Measurements from ENCODE around the gene ATL3.
"Not testable (repeated sequence)": the region's sequence is repeated elsewhere in the genome, so short reads cannot be mapped to it uniquely, and the experiment has no call there.

ATL3 gene

GRCh38 chr11:63622323-63622722 is 48.9 kb downstream of the ATL3 start:
- in situ Hi-C loops (cut with MboI; ENCODE audit: low sequenced_read_pairs) = no loop called here

DNA sequence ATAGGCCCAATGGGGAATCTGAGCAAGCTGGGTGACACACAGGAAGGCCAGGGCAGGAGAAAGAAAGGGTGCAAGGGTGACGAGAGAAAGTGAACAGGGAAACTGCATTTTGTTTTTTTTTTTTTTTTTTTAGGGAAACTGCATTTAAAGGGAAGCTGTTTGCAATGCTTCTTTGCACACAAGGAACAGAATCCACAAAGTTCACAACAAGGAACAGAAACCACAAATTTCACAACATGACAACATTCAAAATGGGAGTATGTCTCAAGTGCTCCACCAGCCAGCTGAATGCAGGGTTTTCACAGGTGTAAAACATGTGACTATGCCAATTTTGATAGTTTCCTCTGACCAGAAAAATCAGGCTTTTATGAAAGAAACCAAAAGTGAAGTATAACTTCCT is 50.1 kb downstream of the ATL3 start:
- in situ Hi-C loops (cut with MboI; ENCODE audit: low sequenced_read_pairs) = no loop called here

DNA sequence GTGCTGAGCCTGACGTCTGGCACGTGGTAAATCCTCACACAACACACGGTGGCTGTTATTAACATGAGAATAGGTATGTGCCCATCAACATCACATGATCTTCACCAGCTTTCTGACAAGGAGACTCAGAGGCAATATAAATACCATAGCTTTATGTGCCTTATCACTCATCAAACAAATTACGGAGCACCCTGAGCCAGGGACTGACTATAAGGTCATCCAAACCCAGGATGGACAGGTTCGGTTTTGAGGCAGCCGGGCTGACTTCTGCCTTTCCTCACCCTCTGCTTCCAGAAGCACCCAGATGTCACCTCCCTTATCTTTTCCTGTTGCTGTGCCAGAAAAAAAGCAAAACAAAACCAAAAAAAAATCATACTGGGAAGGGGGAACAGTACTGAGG is 51.2 kb downstream of the ATL3 start:
- in situ Hi-C loops (cut with MboI; ENCODE audit: low sequenced_read_pairs) = no loop called here

- in situ Hi-C loops (cut with MboI; ENCODE audit: low sequenced_read_pairs) = not testable (repeated sequence)
These were observed 53.5 kb downstream of the ATL3 start for GRCh38 chr11:63617686-63618085.

- in situ Hi-C loops (cut with MboI; ENCODE audit: low sequenced_read_pairs) = no loop called here
These were observed 54.2 kb downstream of the ATL3 start for GRCh38 chr11:63616953-63617352.

DNA sequence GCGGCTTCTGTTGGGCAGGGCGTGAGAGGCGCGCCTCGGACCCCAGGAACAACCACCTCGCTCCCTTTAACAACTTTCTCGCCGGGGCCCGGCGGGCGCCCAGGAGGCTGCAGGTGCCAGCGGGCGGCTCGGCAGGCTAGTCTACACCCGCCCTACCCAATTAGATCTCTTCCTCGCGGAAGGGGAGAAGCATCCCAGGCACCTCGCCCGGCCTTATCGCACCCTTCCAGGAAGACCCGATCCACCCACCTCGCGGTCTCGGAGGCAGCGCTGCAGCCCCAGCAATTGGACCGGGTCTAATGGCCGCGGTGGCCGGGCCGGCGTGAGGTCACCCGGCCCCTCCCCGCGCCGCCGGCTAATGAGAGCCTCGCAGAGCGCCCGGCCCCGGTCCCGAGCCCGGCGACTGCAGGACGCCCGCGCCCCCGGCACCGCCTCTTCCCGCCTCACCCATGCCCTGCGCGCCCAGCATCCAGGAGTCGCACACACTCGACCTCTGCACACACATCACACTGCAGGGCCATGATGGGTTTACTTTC is 57.0 kb downstream of the ATL3 start, which contains the start of gene PLAAT3:
Gene PLAAT3 (minus strand): TSS at position 298 of the 536 bp plus-strand sequence. CDS start 419 bp downstream, outside the sequence.
- in situ Hi-C loops (cut with MboI; ENCODE audit: low sequenced_read_pairs) = no loop called here

DNA sequence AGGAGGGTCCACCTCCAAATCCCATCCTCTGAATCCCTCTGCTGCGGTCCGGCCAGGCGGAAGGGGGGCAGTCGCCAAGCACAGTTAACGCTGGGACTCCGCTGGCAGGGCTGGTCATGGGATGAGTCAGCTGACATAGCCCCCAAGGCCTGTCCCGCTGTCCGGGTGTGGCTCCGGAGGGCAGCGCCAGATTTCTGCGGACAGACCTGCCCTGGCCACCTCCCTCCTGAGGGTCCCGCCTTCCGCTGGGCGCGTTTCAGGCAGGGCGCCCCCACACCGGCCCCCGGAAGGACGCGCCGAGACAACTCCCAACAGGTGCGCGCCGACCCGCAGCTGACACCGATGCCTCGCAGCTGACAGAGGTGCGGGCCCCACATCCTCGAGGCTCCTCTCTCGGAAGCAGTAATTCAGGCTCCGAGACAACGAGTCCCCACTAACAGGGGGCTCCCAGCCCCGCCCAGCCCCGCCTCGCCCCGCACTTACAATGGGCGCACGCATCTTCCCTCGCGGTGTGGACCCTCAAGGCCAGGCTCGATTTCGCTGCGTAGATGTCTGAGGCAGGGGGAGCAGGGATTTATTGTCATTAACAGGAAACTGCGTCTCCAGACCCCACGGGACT is 57.5 kb downstream of the ATL3 start:
- in situ Hi-C loops (cut with MboI; ENCODE audit: low sequenced_read_pairs) = no loop called here

DNA sequence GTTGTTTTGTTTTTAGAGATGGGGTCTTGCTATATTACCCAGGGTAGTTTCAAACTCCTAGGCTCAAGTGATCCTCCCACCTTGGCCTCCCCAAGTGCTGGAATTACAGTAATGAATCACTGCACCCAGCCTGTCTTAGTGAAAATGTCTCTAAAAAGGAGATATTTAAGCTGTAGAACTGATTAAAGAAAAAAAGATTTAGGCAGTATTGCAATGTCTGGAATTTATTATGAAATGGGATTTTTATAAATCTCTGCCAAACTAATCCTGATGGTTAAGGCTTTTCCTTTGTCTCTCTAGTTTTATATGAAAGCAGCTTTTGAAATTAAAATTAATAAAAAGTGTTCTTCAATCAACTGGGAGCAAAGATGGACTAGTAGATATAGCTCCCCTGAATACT is 59.0 kb downstream of the ATL3 start:
- in situ Hi-C loops (cut with MboI; ENCODE audit: low sequenced_read_pairs) = no loop called here

DNA sequence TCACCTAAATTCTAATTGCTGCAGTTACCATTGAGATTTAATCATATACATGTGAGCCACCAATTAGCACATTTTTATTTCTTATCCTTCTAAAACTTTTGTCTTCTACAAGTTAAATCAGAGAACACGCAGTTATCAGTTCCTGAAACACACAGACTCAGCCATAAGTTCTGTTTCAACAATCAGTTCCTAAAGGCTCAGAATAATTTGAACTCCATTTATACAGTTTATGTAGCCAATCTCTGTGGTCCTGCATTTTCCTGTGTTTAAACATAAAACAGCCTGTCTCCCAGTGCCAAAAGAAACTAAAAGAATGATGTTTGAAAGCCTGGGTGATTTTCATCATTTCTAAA is 59.8 kb downstream of the ATL3 start:
- in situ Hi-C loops (cut with MboI; ENCODE audit: low sequenced_read_pairs) = no loop called here

DNA sequence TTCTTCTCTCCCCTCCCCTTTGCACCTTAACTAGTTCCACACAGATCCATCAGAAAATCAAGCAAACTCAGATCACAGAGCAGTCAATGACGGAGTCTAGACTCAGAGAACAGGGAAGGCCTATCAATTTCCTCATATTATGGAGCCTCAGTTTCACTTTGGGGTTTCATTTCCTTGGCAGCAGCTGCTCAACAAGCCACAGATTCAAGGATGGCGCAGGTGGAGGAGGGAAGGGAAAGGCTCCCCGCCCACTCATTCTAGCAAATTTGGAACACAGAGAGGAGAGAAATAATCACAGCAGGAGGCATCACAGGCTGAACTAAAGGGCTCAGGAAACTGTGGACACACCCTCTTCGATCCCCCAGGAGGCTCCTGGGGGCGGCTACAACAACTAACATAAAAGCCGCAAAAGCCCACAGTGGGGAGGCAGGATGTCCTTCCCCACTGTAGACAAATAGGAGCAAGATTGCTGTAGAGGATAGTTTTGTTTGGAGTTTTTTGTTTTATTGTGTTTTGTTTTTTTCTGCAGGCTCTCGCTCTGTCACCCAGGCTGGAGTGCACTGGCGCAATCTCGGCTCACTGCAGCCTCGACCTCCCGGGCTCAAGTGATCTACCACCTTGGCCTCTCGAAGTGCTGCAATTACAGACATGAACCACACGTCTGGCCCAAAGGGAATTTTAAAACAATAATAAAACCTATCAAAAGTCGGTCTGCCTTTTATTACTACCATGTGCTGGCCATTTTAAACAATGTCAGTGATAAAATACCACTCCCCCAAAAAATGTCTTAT is 60.4 kb downstream of the ATL3 start:
- in situ Hi-C loops (cut with MboI; ENCODE audit: low sequenced_read_pairs) = no loop called here

- in situ Hi-C loops (cut with MboI; ENCODE audit: low sequenced_read_pairs) = no loop called here
These were observed 61.1 kb downstream of the ATL3 start for GRCh38 chr11:63609971-63610580.

DNA sequence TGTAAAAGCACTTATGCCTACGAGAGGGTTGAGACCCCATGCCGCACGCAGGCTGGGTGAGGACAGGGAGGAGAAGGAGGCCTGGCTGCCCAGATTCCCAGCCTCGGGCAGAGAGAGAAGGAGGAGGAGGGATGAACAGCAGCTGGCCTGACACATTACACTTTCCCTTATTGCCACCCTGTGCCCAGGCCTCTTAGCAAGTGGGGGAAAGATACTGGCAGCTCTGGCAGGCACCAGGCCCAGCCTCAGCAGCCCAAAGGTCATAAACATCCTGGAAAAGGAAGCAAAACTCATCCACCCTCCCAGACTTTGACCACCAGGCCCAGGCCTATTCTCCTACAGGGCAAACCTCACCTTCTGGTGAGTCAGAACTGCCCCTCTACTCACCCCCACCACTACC is 61.6 kb downstream of the ATL3 start:
- in situ Hi-C loops (cut with MboI; ENCODE audit: low sequenced_read_pairs) = no loop called here

- in situ Hi-C loops (cut with MboI; ENCODE audit: low sequenced_read_pairs) = no loop called here
These were observed 62.5 kb downstream of the ATL3 start for GRCh38 chr11:63608353-63609345.

GRCh38 chr11:63603180-63603518 is 68.0 kb downstream of the ATL3 start:
- in situ Hi-C loops (cut with MboI; ENCODE audit: low sequenced_read_pairs) = no loop called here

DNA sequence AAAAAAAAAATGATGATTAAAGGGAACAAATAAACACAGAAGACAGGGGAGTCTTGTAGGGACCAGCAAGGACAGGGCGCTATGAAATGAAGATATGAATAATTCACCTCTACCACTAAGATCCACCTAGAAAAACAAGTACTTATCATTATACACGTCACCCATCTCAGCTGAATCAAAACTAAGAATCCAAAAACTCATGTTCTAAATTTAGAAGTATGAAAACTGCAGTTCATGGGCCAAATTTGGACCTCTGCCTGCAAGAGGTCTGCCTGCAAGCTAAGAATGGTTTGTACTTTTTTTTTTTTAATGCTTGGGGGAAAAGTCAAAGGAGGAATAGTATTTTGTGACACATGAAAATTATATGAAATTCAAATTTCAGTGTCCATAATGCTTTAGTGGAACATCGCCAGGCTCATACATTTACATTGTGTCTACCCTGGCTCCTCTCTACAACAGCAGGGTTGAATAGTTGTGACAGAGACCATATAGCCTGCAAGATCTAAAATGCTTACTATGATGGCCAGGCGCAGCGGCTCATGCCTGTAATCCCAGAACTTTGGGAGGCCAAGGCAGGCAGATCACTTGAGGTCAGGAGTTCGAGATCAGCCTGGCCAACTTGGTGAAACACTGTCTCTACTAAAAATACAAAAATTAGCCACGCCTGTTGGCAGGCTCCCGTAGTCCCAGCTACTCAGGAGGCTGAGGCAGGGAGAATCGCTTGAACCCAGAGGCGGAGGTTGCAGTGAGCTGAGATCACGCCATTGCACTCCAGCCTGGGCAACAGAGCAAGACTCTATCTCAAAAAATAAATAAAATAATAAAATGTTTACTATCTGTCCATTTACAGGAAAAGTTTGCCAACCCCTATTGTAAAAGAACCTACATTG is 68.6 kb downstream of the ATL3 start:
- in situ Hi-C loops (cut with MboI; ENCODE audit: low sequenced_read_pairs) = not testable (repeated sequence)

GRCh38 chr11:63599211-63600122 is 71.7 kb downstream of the ATL3 start:
- in situ Hi-C loops (cut with MboI; ENCODE audit: low sequenced_read_pairs) = no loop called here

DNA sequence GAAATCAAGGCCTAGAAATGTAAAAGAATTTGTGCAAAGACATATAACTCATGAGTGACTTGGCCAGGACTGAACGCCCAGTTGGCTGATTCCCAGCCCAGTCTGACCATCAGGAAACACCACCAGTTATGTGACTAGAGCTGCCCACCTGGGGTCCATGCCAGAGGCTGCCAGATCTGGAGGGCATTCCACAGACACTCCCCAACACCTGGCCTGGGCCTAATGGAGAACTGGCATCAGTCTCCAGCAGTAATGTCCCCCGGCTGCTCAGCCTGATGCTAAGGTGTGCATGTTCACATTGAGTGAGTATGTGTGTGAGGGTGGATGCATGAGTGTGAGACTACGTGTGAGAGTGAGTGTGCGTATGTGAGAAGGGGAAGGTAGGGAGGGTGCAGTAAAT is 72.6 kb downstream of the ATL3 start:
- in situ Hi-C loops (cut with MboI; ENCODE audit: low sequenced_read_pairs) = no loop called here

- in situ Hi-C loops (cut with MboI; ENCODE audit: low sequenced_read_pairs) = no loop called here
These were observed 75.9 kb downstream of the ATL3 start for GRCh38 chr11:63595296-63595695.

- in situ Hi-C loops (cut with MboI; ENCODE audit: low sequenced_read_pairs) = no loop called here
These were observed 78.2 kb downstream of the ATL3 start for GRCh38 chr11:63592975-63593395.

All from HL-60/S4 treated with retinoic acid at 250 ng/mL for 4 days and 3 days (cell line).